ENCODE results near the gene ARHGAP8.

ARHGAP8 gene

GRCh38 chr22:44741929-44742328 is 10.4 kb upstream of the ARHGAP8 start:
- Histone ChIP-seq H2AFZ (ENCODE audit: low read length) (no peak overlapping the region), H3K79me2 (ENCODE audit: insufficient read depth, low read length) (no peaks in the 10 kb centered on the region), H3K4me3 (ENCODE audit: low read length, poor library complexity, severe bottlenecking) (no peak overlapping the region), H3K9me3 (ENCODE audit: insufficient read depth, low read depth, low read length) (no peaks in the 10 kb centered on the region), H3K27me3 (ENCODE audit: insufficient read depth, low read length, poor library complexity, severe bottlenecking) (no peaks in the 10 kb centered on the region), H3K9me2 (replicated peaks; ENCODE audit: low read depth, low read length) (no peaks in the 10 kb centered on the region), H3F3A (ENCODE audit: low read depth) (no peaks in the 10 kb centered on the region), H3K4me2 (ENCODE audit: low read depth, low read length, poor library complexity, severe bottlenecking) (no peak overlapping the region), H3K9ac (ENCODE audit: low read depth, low read length, poor library complexity, severe bottlenecking) (no peak overlapping the region), H4K20me1 (ENCODE audit: insufficient read depth, low read length, poor library complexity, severe bottlenecking) (no peaks in the 10 kb centered on the region), H3K4me1 (ENCODE audit: insufficient read depth, low read length, poor library complexity, severe bottlenecking) (no peaks in the 10 kb centered on the region), H3K36me3 (ENCODE audit: insufficient read depth, low read length) (no peaks in the 10 kb centered on the region)
- TF ChIP-seq CTCF (conservative IDR thresholded peaks at IDR 0.05; ENCODE audit: low read length) = no peak
- TF ChIP-seq EZH2phosphoT487 (IDR thresholded peaks at IDR 0.05; ENCODE audit: borderline replicate concordance) = no peak

- Histone ChIP-seq H3F3A (ENCODE audit: low read depth) (no peaks in the 10 kb centered on the region), H4K20me1 (ENCODE audit: insufficient read depth, low read length, poor library complexity, severe bottlenecking) (no peaks in the 10 kb centered on the region), H3K9me3 (ENCODE audit: insufficient read depth, low read depth, low read length) (no peaks in the 10 kb centered on the region), H3K9me2 (replicated peaks; ENCODE audit: low read depth, low read length) (no peaks in the 10 kb centered on the region), H2AFZ (ENCODE audit: low read length) (no peak overlapping the region), H3K9ac (ENCODE audit: low read depth, low read length, poor library complexity, severe bottlenecking) (no peak overlapping the region), H3K4me3 (ENCODE audit: low read length, poor library complexity, severe bottlenecking) (no peak overlapping the region), H3K27me3 (ENCODE audit: insufficient read depth, low read length, poor library complexity, severe bottlenecking) (no peaks in the 10 kb centered on the region), H3K36me3 (ENCODE audit: insufficient read depth, low read length) (no peaks in the 10 kb centered on the region), H3K79me2 (ENCODE audit: insufficient read depth, low read length) (no peaks in the 10 kb centered on the region), H3K4me1 (ENCODE audit: insufficient read depth, low read length, poor library complexity, severe bottlenecking) (no peaks in the 10 kb centered on the region), H3K4me2 (ENCODE audit: low read depth, low read length, poor library complexity, severe bottlenecking) (no peak overlapping the region)
- no peak for TF ChIP-seq CTCF (conservative IDR thresholded peaks at IDR 0.05; ENCODE audit: low read length)
- no peak for TF ChIP-seq EZH2phosphoT487 (IDR thresholded peaks at IDR 0.05; ENCODE audit: borderline replicate concordance)
These were observed 9.1 kb upstream of the ARHGAP8 start for GRCh38 chr22:44743247-44743646.

DNA sequence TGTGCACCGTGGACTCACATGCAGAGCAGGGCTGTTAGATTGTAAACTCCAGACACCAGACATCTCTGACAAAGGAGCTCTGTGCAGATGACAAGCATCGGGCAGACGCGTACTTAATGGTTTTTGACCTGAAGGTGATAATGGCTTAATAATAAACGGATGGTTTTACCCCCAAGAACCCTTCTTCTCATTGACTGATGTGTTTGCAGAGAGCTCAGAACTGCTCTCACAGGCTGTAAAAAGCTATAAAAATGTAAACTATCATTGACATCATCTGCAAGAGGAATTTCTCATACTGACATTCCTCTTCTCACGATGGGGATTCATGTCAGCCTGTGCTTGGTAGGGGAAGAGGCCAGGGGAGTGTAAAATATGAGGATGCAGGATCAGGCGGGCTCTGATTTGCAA is 8.6 kb upstream of the ARHGAP8 start:
- H3K9ac ChIP-seq (ENCODE audit: low read depth, low read length, poor library complexity, severe bottlenecking) = no peak overlapping the region
- no peaks in the 10 kb centered on the region for H3K79me2 ChIP-seq (ENCODE audit: insufficient read depth, low read length)
- H2AFZ ChIP-seq (ENCODE audit: low read length) = no peak overlapping the region
- no peaks in the 10 kb centered on the region for H3K4me1 ChIP-seq (ENCODE audit: insufficient read depth, low read length, poor library complexity, severe bottlenecking)
- H3K9me3 ChIP-seq (ENCODE audit: insufficient read depth, low read depth, low read length) = no peaks in the 10 kb centered on the region
- TF ChIP-seq EZH2phosphoT487 (IDR thresholded peaks at IDR 0.05; ENCODE audit: borderline replicate concordance) (no peak), CTCF (conservative IDR thresholded peaks at IDR 0.05; ENCODE audit: low read length) (no peak)
- H3K4me2 ChIP-seq (ENCODE audit: low read depth, low read length, poor library complexity, severe bottlenecking) = no peak overlapping the region
- H3K9me2 ChIP-seq (replicated peaks; ENCODE audit: low read depth, low read length) = no peaks in the 10 kb centered on the region
- no peaks in the 10 kb centered on the region for H3F3A ChIP-seq (ENCODE audit: low read depth)
- no peaks in the 10 kb centered on the region for H4K20me1 ChIP-seq (ENCODE audit: insufficient read depth, low read length, poor library complexity, severe bottlenecking)
- H3K36me3 ChIP-seq (ENCODE audit: insufficient read depth, low read length) = no peaks in the 10 kb centered on the region
- H3K27me3 ChIP-seq (ENCODE audit: insufficient read depth, low read length, poor library complexity, severe bottlenecking) = no peaks in the 10 kb centered on the region
- no peak overlapping the region for H3K4me3 ChIP-seq (ENCODE audit: low read length, poor library complexity, severe bottlenecking)

All from Loucy (cell line).